Vagina (tissue), 2 donors: ENCODE measurements around the gene LRRC74A. TPM values are rescaled to one million over a fixed set of nuclear protein-coding genes. Genes with fewer than 3 reads are reported as not detected.
A peak's percentile ranks its signal among the peaks of the same experiment; 100 is the strongest.

Source experiments
- DNase-seq, 2 donors: peaks; one replicate each; pipeline ENCODE4 v3.0.0-alpha.2; 2017; ENCODE audit errors: extremely low spot score in 2 of 2
- H3K27ac ChIP-seq: fragments of 200-600 bp; sonication (generic); one replicate; pipeline ENCODE4 v1.5.1; 2019
- H3K27me3 ChIP-seq: fragments of 200-600 bp; sonication (generic); one replicate; pipeline ENCODE4 v1.5.1; 2019
- H3K36me3 ChIP-seq, 2 donors: fragments of 200-600 bp; sonication (generic); one replicate each; pipeline ENCODE4 v1.5.1; 2017 to 2019
- H3K4me1 ChIP-seq: fragments of 200-600 bp; sonication (generic); one replicate; pipeline ENCODE4 v1.5.1; 2019
- H3K4me3 ChIP-seq, 2 donors: fragments of 200-600 bp; sonication (generic); 1 replicate in 1 of 2; 2 replicates in 1 of 2; pipeline ENCODE4 v1.5.1; 2016 to 2019
- H3K9me3 ChIP-seq: fragments of 200-600 bp; sonication (generic); one replicate; pipeline ENCODE4 v1.5.1; 2019
- POLR2A ChIP-seq, 2 donors: fragments of 450-650 bp; IDR thresholded peaks; one replicate each; pipeline ENCODE4 v1.6.1; 2017; ENCODE audit warnings: antibody characterized with exemption in 2 of 2, mild to moderate bottlenecking in 2 of 2, moderate library complexity in 2 of 2
- POLR2AphosphoS5 ChIP-seq, 2 donors: sonication (generic); formaldehyde crosslinking; IDR thresholded peaks; one replicate each; pipeline ENCODE4 v1.9.0; 2017; ENCODE audit warnings: antibody characterized with exemption in 2 of 2, mild to moderate bottlenecking in 2 of 2, low read depth in 1 of 2; ENCODE audit not compliant: insufficient read depth in 1 of 2
- intact Hi-C: fragments of 100-400 bp; cut with DNase I; formaldehyde crosslinking; loops from one replicate; pipeline ENCODE4 v1.15.1; 2023
- total RNA-seq: library from RNA; depleted of rRNA; stranded (reverse); fragments of >200 nt; gene quantifications from one replicate; pipeline ENCODE4 v1.2.3, GENCODE V29; 2016
- TF ChIP-seq, protein P1 (sequence below), 3 experiments: fragments of 450-650 bp in 2 of 3; fragments of 200-600 bp in 1 of 3; sonication (generic) in 1 of 3; IDR thresholded peaks; one replicate each; pipeline ENCODE4 v1.5.1; 2017 to 2019; ENCODE audit warnings: antibody characterized with exemption in 3 of 3, mild to moderate bottlenecking in 2 of 3, moderate library complexity in 2 of 3

The LRRC74A gene
- total RNA-seq, 1 donor from 2014 or later: not detected

DNA sequence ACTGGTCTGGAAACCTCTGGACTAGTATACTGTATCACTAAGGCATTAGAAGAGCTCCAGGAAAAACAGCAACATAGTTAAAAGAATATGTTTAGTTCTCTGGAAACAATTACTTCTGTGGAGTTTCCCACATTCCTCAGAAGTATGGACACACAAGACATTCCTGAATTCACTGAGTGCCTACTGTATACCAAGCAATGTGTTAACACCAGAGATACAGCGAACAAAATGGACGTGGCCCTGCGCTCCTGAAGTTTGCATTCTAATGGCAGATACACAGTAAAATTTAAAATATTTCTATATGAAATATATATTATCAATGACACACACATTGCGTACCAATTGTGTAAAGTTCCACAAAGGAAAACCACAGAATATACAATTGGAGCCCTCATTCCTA is 14.6 kb upstream of the LRRC74A start:
- TF ChIP-seq POLR2A (IDR thresholded peaks at IDR 0.05) (no peak), POLR2AphosphoS5 (IDR thresholded peaks at IDR 0.05; ENCODE audit: insufficient read depth in 1 of 2, low read depth in 1 of 2) (no peak)
- TF ChIP-seq, protein P1, sequence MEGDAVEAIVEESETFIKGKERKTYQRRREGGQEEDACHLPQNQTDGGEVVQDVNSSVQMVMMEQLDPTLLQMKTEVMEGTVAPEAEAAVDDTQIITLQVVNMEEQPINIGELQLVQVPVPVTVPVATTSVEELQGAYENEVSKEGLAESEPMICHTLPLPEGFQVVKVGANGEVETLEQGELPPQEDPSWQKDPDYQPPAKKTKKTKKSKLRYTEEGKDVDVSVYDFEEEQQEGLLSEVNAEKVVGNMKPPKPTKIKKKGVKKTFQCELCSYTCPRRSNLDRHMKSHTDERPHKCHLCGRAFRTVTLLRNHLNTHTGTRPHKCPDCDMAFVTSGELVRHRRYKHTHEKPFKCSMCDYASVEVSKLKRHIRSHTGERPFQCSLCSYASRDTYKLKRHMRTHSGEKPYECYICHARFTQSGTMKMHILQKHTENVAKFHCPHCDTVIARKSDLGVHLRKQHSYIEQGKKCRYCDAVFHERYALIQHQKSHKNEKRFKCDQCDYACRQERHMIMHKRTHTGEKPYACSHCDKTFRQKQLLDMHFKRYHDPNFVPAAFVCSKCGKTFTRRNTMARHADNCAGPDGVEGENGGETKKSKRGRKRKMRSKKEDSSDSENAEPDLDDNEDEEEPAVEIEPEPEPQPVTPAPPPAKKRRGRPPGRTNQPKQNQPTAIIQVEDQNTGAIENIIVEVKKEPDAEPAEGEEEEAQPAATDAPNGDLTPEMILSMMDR (IDR thresholded peaks at IDR 0.05): no peak
- intact Hi-C loops: no loop called here
- Histone ChIP-seq H3K4me1 (peaks cover 8% of the 10 kb centered on the region), H3K9me3 (no peaks in the 10 kb centered on the region), H3K27ac (peak overlapping the region; percentile 89), H3K27me3 (no peaks in the 10 kb centered on the region), H3K4me3 (peak overlapping the region; percentile 79 to 86), H3K36me3 (peaks cover 0 to 3% of the 10 kb centered on the region in 2 donors)
- DNase-seq: no peak

DNA sequence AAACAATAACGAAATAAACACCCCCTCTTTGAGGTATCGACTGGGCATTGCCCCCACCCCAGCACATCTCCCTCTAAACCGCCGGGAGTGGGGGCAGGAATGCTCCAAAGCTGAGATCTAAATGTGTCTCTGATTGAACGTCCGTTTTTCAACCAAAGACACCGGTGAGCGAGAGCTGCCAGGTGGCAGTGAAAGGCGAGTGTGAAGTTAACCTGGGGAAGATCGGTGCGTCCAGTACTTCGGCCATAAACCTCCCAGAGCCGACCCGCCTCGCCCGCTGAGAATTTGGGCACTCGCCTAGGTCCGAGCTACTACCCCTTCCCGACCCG is 14.2 kb upstream of the LRRC74A start:
- TF ChIP-seq, protein P1 (IDR thresholded peaks at IDR 0.05): no peak
- TF ChIP-seq POLR2A (IDR thresholded peaks at IDR 0.05) (no peak), POLR2AphosphoS5 (IDR thresholded peaks at IDR 0.05; ENCODE audit: insufficient read depth in 1 of 2, low read depth in 1 of 2) (no peak)
- no peaks in the 10 kb centered on the region for H3K9me3 ChIP-seq
- intact Hi-C loops: no loop called here
- peak overlapping the region; percentile 89 for H3K27ac ChIP-seq
- no peak for DNase-seq
- H3K4me3 ChIP-seq: peak overlapping the region; percentile 79 to 86
- no peaks in the 10 kb centered on the region for H3K36me3 ChIP-seq
- H3K4me1 ChIP-seq: peaks cover 8% of the 10 kb centered on the region
- H3K27me3 ChIP-seq: no peaks in the 10 kb centered on the region

- Histone ChIP-seq H3K4me3 (peak within 1 kb of the TSS; percentile 79 to 86), H3K27ac (peak within 1 kb of the TSS; percentile 89), H3K27me3 (no peaks in the 10 kb centered on the region), H3K36me3 (no peaks in the 10 kb centered on the region), H3K4me1 (peaks cover 8% of the 10 kb centered on the region), H3K9me3 (no peaks in the 10 kb centered on the region)
- intact Hi-C loops: no loop called here
- TF ChIP-seq POLR2AphosphoS5 (IDR thresholded peaks at IDR 0.05; ENCODE audit: insufficient read depth in 1 of 2, low read depth in 1 of 2): peak; percentile 69 to 82
- peak in 1 of 2 donors; percentile 73 for TF ChIP-seq POLR2A (IDR thresholded peaks at IDR 0.05)
- TF ChIP-seq, protein P1 (IDR thresholded peaks at IDR 0.05): no peak
- peak in 1 of 2 donors; percentile 94 for DNase-seq
Observed at GRCh38 chr14:76812422-76813383, 13.5 kb upstream of the LRRC74A start, which contains the start of gene ANGEL1. Gene ANGEL1, minus strand, starts transcription at chr14:76812882. Its CDS starts 55 bp downstream, at chr14:76812827.

DNA sequence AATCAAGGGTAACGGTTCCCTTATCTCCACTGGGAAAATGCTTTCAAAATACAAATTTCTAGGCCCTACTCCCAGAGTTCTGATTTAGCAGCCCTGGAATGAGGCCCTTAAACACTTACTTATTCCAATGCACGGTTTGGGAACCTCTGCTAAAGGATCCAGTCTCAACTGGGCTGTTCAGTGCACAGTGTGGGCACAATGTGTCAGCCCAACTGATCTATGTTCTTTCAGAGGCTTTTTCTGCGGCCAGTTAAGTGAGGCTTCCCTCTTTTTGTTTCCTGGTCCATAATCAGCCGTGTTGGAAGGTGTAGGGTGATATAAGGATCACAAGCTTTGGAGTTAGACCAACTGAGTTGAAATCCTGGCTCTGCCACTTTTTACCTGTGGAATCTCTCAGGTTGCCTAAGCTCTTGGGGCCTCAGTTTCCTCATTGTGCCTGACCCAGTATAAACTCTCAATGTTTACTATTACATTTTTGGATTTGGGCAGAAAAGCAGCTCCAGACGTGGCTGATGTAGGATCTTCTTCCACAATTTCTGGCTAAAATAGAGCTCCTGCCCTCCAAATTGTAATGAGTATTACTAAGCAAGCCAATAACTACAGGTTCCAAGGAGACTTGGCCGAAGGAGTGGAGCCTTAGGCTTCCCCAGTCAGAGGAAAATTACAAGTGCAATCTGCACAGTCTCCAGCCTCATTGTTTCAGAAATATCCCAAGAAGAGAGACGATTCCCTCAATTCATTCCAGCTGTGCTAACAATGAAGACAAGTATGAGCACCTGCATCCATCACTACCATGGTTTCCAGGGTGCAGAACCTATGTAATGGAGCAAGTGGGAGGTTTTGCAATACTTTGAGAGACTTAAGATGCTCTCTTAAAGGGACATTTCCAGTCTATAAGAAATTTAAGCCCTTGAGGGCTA is 11.2 kb upstream of the LRRC74A start:
- no peak for DNase-seq
- H3K27ac ChIP-seq: no peak overlapping the region
- no peaks in the 10 kb centered on the region for H3K36me3 ChIP-seq
- no peak for TF ChIP-seq POLR2A (IDR thresholded peaks at IDR 0.05)
- TF ChIP-seq, protein P1 (IDR thresholded peaks at IDR 0.05): no peak
- no peak for TF ChIP-seq POLR2AphosphoS5 (IDR thresholded peaks at IDR 0.05; ENCODE audit: insufficient read depth in 1 of 2, low read depth in 1 of 2)
- H3K4me1 ChIP-seq: peaks cover 8% of the 10 kb centered on the region
- no peaks in the 10 kb centered on the region for H3K27me3 ChIP-seq
- H3K9me3 ChIP-seq: no peaks in the 10 kb centered on the region
- intact Hi-C loops: no loop called here
- H3K4me3 ChIP-seq: no peak overlapping the region
